ENCODE data around the gene FAM3A. TPM values are rescaled to one million over a fixed set of nuclear protein-coding genes. Genes with fewer than 3 reads are reported as not detected.

Gene FAM3A
- total and polyA plus RNA-seq, 2 of the 8 experiments (the other 6 are each of a cell fraction or from before 2014, with no cell fraction given) = 16.2 to 18.6 TPM

GRCh38 chrX:154540897-154541535 is 25.0 kb upstream of the FAM3A start:
- no peak overlapping the region for H3K27ac ChIP-seq (ENCODE audit: low read depth, low read length)
- no peak overlapping the region for H2AFZ ChIP-seq (ENCODE audit: low read length)
- H2AK5ac ChIP-seq (ENCODE audit: low read depth, low read length) = no peak overlapping the region
- H3K9me3 ChIP-seq (ENCODE audit: insufficient read depth in 2 of 2, low read depth in 1 of 2, low read length in 1 of 2) = no peaks in the 10 kb centered on the region; a peak in 1 of 4 replicates
- H3K36me3 ChIP-seq (ENCODE audit: control insufficient read depth in 2 of 4, insufficient read depth in 4 of 4, low read length in 3 of 4) = peaks cover 0 to 12% (median 6%) of the 10 kb centered on the region in 4 experiments; a peak in 5 of 8 replicates
- H3K79me2 ChIP-seq (ENCODE audit: control insufficient read depth in 1 of 2, insufficient read depth in 2 of 2, low read length in 2 of 2) = no peaks in the 10 kb centered on the region
- FAIRE-seq = no peak
- no peak overlapping the region for H3K9ac ChIP-seq (replicated peaks in 1 of 4; ENCODE audit: extremely low read depth in 1 of 4, low read depth in 3 of 4, low read length in 3 of 4)
- no peak overlapping the region for H2BK120ac ChIP-seq (replicated peaks; ENCODE audit: low read depth, low read length)
- no peak overlapping the region for H3K4ac ChIP-seq (replicated peaks; ENCODE audit: insufficient read length, low read depth, low read length)
- H3K23me2 ChIP-seq (ENCODE audit: low read depth, low read length) = no peaks in the 10 kb centered on the region
- POLR2A ChIA-PET (ENCODE audit: partially characterized antibody) = no interaction called here
- DNase-seq (ENCODE audit: low read depth in 1 of 2, low spot score in 2 of 2) = no peak
- no peak overlapping the region for H3K56ac ChIP-seq (replicated peaks; ENCODE audit: insufficient read length, low read depth, low read length)
- TF ChIP-seq BRCA1 (IDR thresholded peaks at IDR 0.05; ENCODE audit: low read depth, low read length) (no peak), E2F6 (IDR thresholded peaks at IDR 0.05) (no peak), KDM4A (IDR thresholded peaks at IDR 0.05; ENCODE audit: low read depth, low read length, severe bottlenecking) (no peak), NRF1 (IDR thresholded peaks at IDR 0.05; ENCODE audit: low read depth, low read length) (no peak), EP300 (IDR thresholded peaks at IDR 0.05; ENCODE audit: borderline replicate concordance in 1 of 2, low read depth in 2 of 2, low read length in 2 of 2) (no peak), POU5F1 (IDR thresholded peaks at IDR 0.05; ENCODE audit: low read depth, low read length) (no peak), POLR2A (IDR thresholded peaks at IDR 0.05; ENCODE audit: control extremely low read depth in 1 of 2, low read depth in 2 of 2, low read length in 2 of 2) (no peak), RXRA (IDR thresholded peaks at IDR 0.05; ENCODE audit: insufficient read depth, low read depth, low read length) (no peak), SIRT6 (IDR thresholded peaks at IDR 0.05; ENCODE audit: low read length) (no peak), TEAD4 (IDR thresholded peaks at IDR 0.05; ENCODE audit: low read depth, low read length) (no peak), MAFK (IDR thresholded peaks at IDR 0.05; ENCODE audit: low read depth, low read length) (no peak), CEBPB (IDR thresholded peaks at IDR 0.05; ENCODE audit: low read depth, low read length) (no peak), BACH1 (IDR thresholded peaks at IDR 0.05; ENCODE audit: low read length) (no peak)
- CTCF ChIA-PET (ENCODE audit: partially characterized antibody) = interaction anchor here (0.6 to 1.0 kb wide), 2 partner anchors 9 to 98 kb away, joined by 3 to 5 read pairs; no protein-coding TSS in a partner anchor
- no peak overlapping the region for H2BK5ac ChIP-seq (ENCODE audit: low read depth, low read length)
- no peak overlapping the region for H2BK12ac ChIP-seq (ENCODE audit: low read depth, low read length)
- H3K14ac ChIP-seq (ENCODE audit: insufficient read length) = no peak overlapping the region
- WGBS, 2 experiments (ENCODE audit: extremely low coverage in 1 of 2, insufficient coverage in 1 of 2, insufficient read length in 1 of 2, insufficient replicate concordance in 2 of 2, low coverage in 1 of 2, low lambda C conversion rate in 2 of 2, missing lambda C conversion rate in 1 of 2) = 86% methylated on average over 10 of the region's 19 CpGs; no CpG with 5 or more reads in 1 of the 2 experiments
- H3K4me2 ChIP-seq (ENCODE audit: insufficient read depth in 1 of 2, low read depth in 2 of 2, low read length in 2 of 2) = no peak overlapping the region
- H3K27me3 ChIP-seq (replicated peaks in 1 of 4; ENCODE audit: control insufficient read depth in 3 of 4, extremely low read depth in 1 of 4, insufficient read depth in 3 of 4, low read length in 3 of 4) = no peaks in the 10 kb centered on the region
- no peak overlapping the region for H3K23ac ChIP-seq (ENCODE audit: insufficient read length)
- H4K8ac ChIP-seq (ENCODE audit: extremely low read depth, insufficient read depth, low read length) = no peak overlapping the region
- H2BK20ac ChIP-seq (ENCODE audit: low read length) = no peak overlapping the region
- peaks cover 0 to 4% of the 10 kb centered on the region in 2 experiments for H4K20me1 ChIP-seq (replicated peaks in 1 of 2; ENCODE audit: control insufficient read depth in 1 of 2, insufficient read depth in 2 of 2, low read length in 2 of 2)
- H3K18ac ChIP-seq (ENCODE audit: extremely low read depth, low read length) = no peak overlapping the region
- no peaks in the 10 kb centered on the region; the same call in 1 of the 2 replicates for H3K79me1 ChIP-seq (ENCODE audit: low read depth, low read length)
- H4K5ac ChIP-seq (ENCODE audit: insufficient read length, low read depth, low read length) = no peak overlapping the region
- no peak overlapping the region for H4K91ac ChIP-seq (replicated peaks; ENCODE audit: insufficient read length, low read length)
- no peak overlapping the region for H3K4me3 ChIP-seq (ENCODE audit: extremely low read depth in 1 of 4, insufficient read depth in 2 of 4, low read depth in 3 of 4, low read length in 4 of 4)
- H3K4me1 ChIP-seq (replicated peaks in 1 of 4; ENCODE audit: control insufficient read depth in 3 of 4, insufficient read depth in 4 of 4, low read length in 3 of 4) = peaks cover 0 to 2% (median under 1%) of the 10 kb centered on the region in 4 experiments; a peak in 3 of 7 replicates
- no peak overlapping the region for H2BK15ac ChIP-seq (ENCODE audit: low read length)

Measured in H1 (cell line).